ENCODE results near the gene IRGQ.

Gene IRGQ

DNA sequence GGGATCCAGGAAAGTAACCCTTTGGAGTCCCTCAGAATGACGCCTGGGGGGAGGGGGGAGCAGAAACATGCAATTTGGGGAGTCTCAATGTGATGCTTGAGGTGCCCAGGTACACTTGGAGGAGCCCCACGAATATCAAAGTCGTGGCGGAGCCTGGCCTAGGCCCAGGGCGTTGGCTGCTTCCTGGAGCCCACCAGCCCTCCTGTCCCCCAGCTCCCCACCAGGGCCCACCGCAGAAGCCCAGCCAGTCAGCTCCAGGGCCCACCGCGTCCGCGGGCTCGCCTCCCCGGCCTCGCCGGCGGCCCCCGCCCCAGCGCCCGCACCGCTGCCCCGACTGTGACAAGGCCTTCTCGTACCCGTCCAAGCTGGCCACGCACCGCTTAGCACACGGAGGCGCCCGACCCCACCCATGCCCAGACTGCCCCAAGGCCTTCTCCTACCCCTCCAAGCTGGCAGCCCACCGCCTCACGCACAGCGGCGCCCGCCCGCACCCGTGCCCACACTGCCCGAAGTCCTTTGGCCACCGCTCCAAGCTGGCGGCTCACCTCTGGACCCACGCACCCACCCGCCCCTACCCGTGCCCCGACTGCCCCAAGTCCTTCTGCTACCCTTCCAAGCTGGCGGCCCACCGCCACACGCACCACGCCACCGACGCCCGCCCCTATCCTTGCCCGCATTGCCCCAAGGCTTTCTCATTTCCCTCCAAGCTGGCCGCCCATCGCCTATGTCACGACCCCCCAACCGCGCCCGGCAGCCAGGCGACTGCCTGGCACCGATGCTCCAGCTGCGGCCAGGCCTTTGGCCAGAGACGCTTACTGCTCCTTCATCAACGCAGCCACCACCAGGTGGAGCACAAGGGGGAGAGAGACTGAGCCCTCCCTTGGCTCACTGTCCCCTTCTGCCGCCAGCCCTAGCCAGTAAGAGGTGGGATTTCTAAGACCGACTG lies 60.8 kb downstream of the IRGQ start:
- peak; percentile 24 to 71 for DNase-seq
